SKM-1 (cell line): Measurements from ENCODE around the gene GOLT1A.
"Not testable (repeated sequence)": the region's sequence is repeated elsewhere in the genome, so short reads cannot be mapped to it uniquely, and the experiment has no call there.

Source experiments
- DNase-seq: peaks from one replicate; lab custom pipeline; 2025; ENCODE audit not compliant: unreplicated experiment; lab: John Stamatoyannopoulos, UW

The GOLT1A gene

GRCh38 chr1:204249736-204250427, 36.1 kb upstream of the GOLT1A start:
- no peak for DNase-seq

GRCh38 chr1:204248954-204249353, 35.2 kb upstream of the GOLT1A start:
- DNase-seq = no peak

- DNase-seq = no peak
Observed at GRCh38 chr1:204246876-204247275, 33.1 kb upstream of the GOLT1A start.

- no peak for DNase-seq
Observed at GRCh38 chr1:204242920-204243319, 29.1 kb upstream of the GOLT1A start.

GRCh38 chr1:204241914-204242313, 28.1 kb upstream of the GOLT1A start:
- DNase-seq = no peak

- no peak for DNase-seq
Observed at GRCh38 chr1:204241050-204241449, 27.3 kb upstream of the GOLT1A start.

- DNase-seq = no peak
Observed at GRCh38 chr1:204240233-204240632, 26.4 kb upstream of the GOLT1A start.

GRCh38 chr1:204239401-204239800, 25.6 kb upstream of the GOLT1A start:
- DNase-seq = not testable (repeated sequence)

GRCh38 chr1:204238520-204238919, 24.7 kb upstream of the GOLT1A start:
- DNase-seq = not testable (repeated sequence)

GRCh38 chr1:204237515-204237914, 23.7 kb upstream of the GOLT1A start:
- not testable (repeated sequence) for DNase-seq

- no peak for DNase-seq
Observed at GRCh38 chr1:204232526-204232925, 18.7 kb upstream of the GOLT1A start.

GRCh38 chr1:204230211-204230610, 16.4 kb upstream of the GOLT1A start:
- no peak for DNase-seq

GRCh38 chr1:204228896-204229295, 15.1 kb upstream of the GOLT1A start:
- no peak for DNase-seq

- no peak for DNase-seq
Observed at GRCh38 chr1:204227996-204228785, 14.4 kb upstream of the GOLT1A start.

- no peak for DNase-seq
Observed at GRCh38 chr1:204227351-204227750, 13.6 kb upstream of the GOLT1A start.

GRCh38 chr1:204225841-204226735, 12.3 kb upstream of the GOLT1A start:
- DNase-seq = peak; percentile 15

GRCh38 chr1:204224655-204225054, 10.9 kb upstream of the GOLT1A start:
- no peak for DNase-seq

GRCh38 chr1:204223129-204223860, 9.5 kb upstream of the GOLT1A start:
- no peak for DNase-seq

GRCh38 chr1:204222764-204223055, 8.9 kb upstream of the GOLT1A start:
- no peak for DNase-seq

- no peak for DNase-seq
Observed at GRCh38 chr1:204222006-204222763, 8.4 kb upstream of the GOLT1A start.
